Esophagus squamous epithelium (tissue), 4 donors: Measurements from ENCODE around the gene KL.

Experiments used
- POLR2A ChIP-seq, 4 donors: fragments of 450-650 bp; IDR thresholded peaks; one replicate each; pipeline ENCODE4 v1.6.1; 2017; ENCODE audit warnings: antibody characterized with exemption in 4 of 4, mild to moderate bottlenecking in 4 of 4, moderate library complexity in 3 of 4
- TF ChIP-seq, protein P1 (sequence below), 6 experiments: fragments of 450-650 bp in 4 of 6; fragments of 200-600 bp in 2 of 6; sonication (generic) in 2 of 6; IDR thresholded peaks; one replicate each; pipeline ENCODE4 v1.5.1; 2016 to 2019; ENCODE audit warnings: antibody characterized with exemption in 6 of 6, mild to moderate bottlenecking in 4 of 6, moderate library complexity in 4 of 6

GRCh38 chr13:33025220-33025744 lies 9.1 kb downstream of the KL start:
- TF ChIP-seq, protein P1, sequence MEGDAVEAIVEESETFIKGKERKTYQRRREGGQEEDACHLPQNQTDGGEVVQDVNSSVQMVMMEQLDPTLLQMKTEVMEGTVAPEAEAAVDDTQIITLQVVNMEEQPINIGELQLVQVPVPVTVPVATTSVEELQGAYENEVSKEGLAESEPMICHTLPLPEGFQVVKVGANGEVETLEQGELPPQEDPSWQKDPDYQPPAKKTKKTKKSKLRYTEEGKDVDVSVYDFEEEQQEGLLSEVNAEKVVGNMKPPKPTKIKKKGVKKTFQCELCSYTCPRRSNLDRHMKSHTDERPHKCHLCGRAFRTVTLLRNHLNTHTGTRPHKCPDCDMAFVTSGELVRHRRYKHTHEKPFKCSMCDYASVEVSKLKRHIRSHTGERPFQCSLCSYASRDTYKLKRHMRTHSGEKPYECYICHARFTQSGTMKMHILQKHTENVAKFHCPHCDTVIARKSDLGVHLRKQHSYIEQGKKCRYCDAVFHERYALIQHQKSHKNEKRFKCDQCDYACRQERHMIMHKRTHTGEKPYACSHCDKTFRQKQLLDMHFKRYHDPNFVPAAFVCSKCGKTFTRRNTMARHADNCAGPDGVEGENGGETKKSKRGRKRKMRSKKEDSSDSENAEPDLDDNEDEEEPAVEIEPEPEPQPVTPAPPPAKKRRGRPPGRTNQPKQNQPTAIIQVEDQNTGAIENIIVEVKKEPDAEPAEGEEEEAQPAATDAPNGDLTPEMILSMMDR (IDR thresholded peaks at IDR 0.05) = no peak
- no peak for TF ChIP-seq POLR2A (IDR thresholded peaks at IDR 0.05)
